H9 (cell line): Measurements from ENCODE around the gene MBOAT2. TPM values are rescaled to one million over a fixed set of nuclear protein-coding genes. Genes with fewer than 3 reads are reported as not detected.

ENCODE experiments used
- DNase-seq: peaks from one replicate; pipeline ENCODE4 v3.0.0-alpha.2; 2017
- H2AFZ ChIP-seq: one replicate; pipeline ENCODE4 v1.6.1; 2013; ENCODE audit warnings: mild to moderate bottlenecking, low read length, control low read depth, moderate library complexity
- H2AK5ac ChIP-seq: 2 replicates; pipeline ENCODE4 v1.6.1; 2013; ENCODE audit warnings: low read length, control low read depth, mixed read lengths; ENCODE audit not compliant: insufficient read length
- H2BK120ac ChIP-seq: one replicate; pipeline ENCODE4 v1.6.1; 2013; ENCODE audit warnings: low read depth, mild to moderate bottlenecking, low read length, control low read depth, inconsistent platforms; ENCODE audit not compliant: poor library complexity, severe bottlenecking
- H2BK12ac ChIP-seq: 2 replicates; pipeline ENCODE4 v1.6.1; 2013; ENCODE audit warnings: low read length, control low read depth, mixed read lengths, low read depth; ENCODE audit not compliant: insufficient read length
- H2BK15ac ChIP-seq: 2 replicates; pipeline ENCODE4 v1.6.1; 2013; ENCODE audit warnings: low read depth, low read length, control low read depth
- H2BK20ac ChIP-seq: one replicate; pipeline ENCODE4 v1.6.1; 2013; ENCODE audit warnings: low read depth, mild to moderate bottlenecking, low read length, control low read depth, inconsistent platforms; ENCODE audit not compliant: poor library complexity, severe bottlenecking
- H2BK5ac ChIP-seq: 2 replicates; pipeline ENCODE4 v1.6.1; 2013; ENCODE audit warnings: low read length, control low read depth, mixed read lengths; ENCODE audit not compliant: insufficient read length
- H3K14ac ChIP-seq: 2 replicates; pipeline ENCODE4 v1.6.1; 2013; ENCODE audit warnings: low read length, control low read depth; ENCODE audit not compliant: insufficient read depth
- H3K18ac ChIP-seq: 2 replicates; pipeline ENCODE4 v1.6.1; 2013; ENCODE audit warnings: low read depth, mild to moderate bottlenecking, mixed read lengths, low read length, control low read depth; ENCODE audit not compliant: insufficient read length
- H3K23ac ChIP-seq: 2 replicates; pipeline ENCODE4 v1.6.1; 2013; ENCODE audit warnings: low read length, control low read depth, mixed read lengths, low read depth; ENCODE audit not compliant: insufficient read length
- H3K23me2 ChIP-seq: 2 replicates; pipeline ENCODE4 v1.6.1; 2013; ENCODE audit warnings: low read depth, mild to moderate bottlenecking, mixed read lengths, low read length, control low read depth; ENCODE audit not compliant: insufficient read length, poor library complexity, severe bottlenecking
- H3K27ac ChIP-seq: 2 replicates; pipeline ENCODE4 v1.5.1; 2013; ENCODE audit warnings: low read length, control low read depth, mixed read lengths, low read depth; ENCODE audit not compliant: insufficient read length
- H3K27me3 ChIP-seq: 2 replicates; pipeline ENCODE4 v1.6.1; 2013; ENCODE audit warnings: low read length, control low read depth, inconsistent platforms; ENCODE audit not compliant: insufficient read depth
- H3K4ac ChIP-seq: 2 replicates; pipeline ENCODE4 v1.6.1; 2013; ENCODE audit warnings: low read depth, mild to moderate bottlenecking, control low read depth, inconsistent platforms, low read length, moderate library complexity
- H3K4me1 ChIP-seq: 2 replicates; pipeline ENCODE4 v1.6.1; 2013; ENCODE audit warnings: low read length, control low read depth, inconsistent platforms; ENCODE audit not compliant: insufficient read depth
- H3K4me2 ChIP-seq: 2 replicates; pipeline ENCODE4 v1.6.1; 2013; ENCODE audit warnings: low read length, control low read depth, mixed read lengths; ENCODE audit not compliant: insufficient read length, insufficient read depth
- H3K56ac ChIP-seq: 2 replicates; pipeline ENCODE4 v1.6.1; 2013; ENCODE audit warnings: low read depth, mild to moderate bottlenecking, mixed read lengths, low read length, control low read depth; ENCODE audit not compliant: insufficient read length
- H3K79me1 ChIP-seq: 2 replicates; pipeline ENCODE4 v1.6.1; 2013; ENCODE audit warnings: low read depth, mild to moderate bottlenecking, moderate library complexity, low read length, control low read depth, inconsistent platforms; ENCODE audit not compliant: insufficient read depth, poor library complexity, severe bottlenecking
- H3K79me2 ChIP-seq: 2 replicates; pipeline ENCODE4 v1.6.1; 2013; ENCODE audit warnings: low read length, control low read depth, inconsistent platforms; ENCODE audit not compliant: insufficient read depth
- H3K9ac ChIP-seq: 2 replicates; pipeline ENCODE4 v1.6.1; 2013; ENCODE audit warnings: low read length, control low read depth, mixed read lengths; ENCODE audit not compliant: insufficient read length; ENCODE audit errors: extremely low read depth
- H3K9me3 ChIP-seq: one replicate; pipeline ENCODE4 v1.6.1; 2013; ENCODE audit warnings: low read depth, low read length, inconsistent platforms; ENCODE audit not compliant: control insufficient read depth
- H3T11ph ChIP-seq: one replicate; pipeline ENCODE4 v1.6.1; 2013; ENCODE audit warnings: mild to moderate bottlenecking, low read length, control low read depth, inconsistent platforms
- H4K20me1 ChIP-seq: one replicate; pipeline ENCODE4 v1.6.1; 2013; ENCODE audit not compliant: control insufficient read depth, insufficient read length, insufficient read depth
- H4K5ac ChIP-seq: 2 replicates; pipeline ENCODE4 v1.6.1; 2013; ENCODE audit warnings: low read depth, mild to moderate bottlenecking, mixed read lengths, low read length, control low read depth; ENCODE audit not compliant: insufficient read length
- H4K8ac ChIP-seq: replicated peaks from 2 replicates; pipeline ENCODE4 v1.6.1; 2013; ENCODE audit warnings: low read length, control low read depth, mixed read lengths, low read depth; ENCODE audit not compliant: insufficient read length
- H4K91ac ChIP-seq: 2 replicates; pipeline ENCODE4 v1.6.1; 2013; ENCODE audit warnings: low read depth, mild to moderate bottlenecking, moderate library complexity, mixed read lengths, low read length, control low read depth; ENCODE audit not compliant: insufficient read length
- H3K27ac Mint-ChIP-seq, 3 experiments: 2 replicates in 2 of 3; 3 replicates in 1 of 3; pipeline ENCODE4 v1.8.0; 2020 to 2021; ENCODE audit warnings: mixed read lengths in 3 of 3, mild to moderate bottlenecking in 1 of 3, moderate library complexity in 1 of 3
- H3K27me3 Mint-ChIP-seq: 2 replicates; pipeline ENCODE4 v1.8.0; 2021; ENCODE audit warnings: low read depth, mild to moderate bottlenecking, moderate library complexity, mixed read lengths
- H3K36me3 Mint-ChIP-seq, 3 experiments: 2 replicates in 2 of 3; 3 replicates in 1 of 3; pipeline ENCODE4 v1.8.0; 2020 to 2021; ENCODE audit warnings: low read depth in 3 of 3, mixed read lengths in 3 of 3; ENCODE audit not compliant: insufficient read depth in 1 of 3
- H3K4me1 Mint-ChIP-seq, 2 experiments: 2 replicates each; pipeline ENCODE4 v1.8.0; 2020; ENCODE audit warnings: mixed read lengths in 2 of 2
- H3K4me3 Mint-ChIP-seq, 2 experiments: 2 replicates in 1 of 2; 3 replicates in 1 of 2; pipeline ENCODE4 v1.8.0; 2020 to 2021; ENCODE audit warnings: mild to moderate bottlenecking in 2 of 2, mixed read lengths in 2 of 2, moderate library complexity in 1 of 2
- H3K9me3 Mint-ChIP-seq, 2 experiments: 2 replicates in 1 of 2; 3 replicates in 1 of 2; pipeline ENCODE4 v1.8.0; 2020; ENCODE audit warnings: mild to moderate bottlenecking in 2 of 2, mixed read lengths in 2 of 2, moderate library complexity in 1 of 2
- WGBS: extraction: QIAGEN DNeasy Blood & Tissue Kit; methylation state at CpG from one replicate; pipeline ENCODE4 v1.1.7; 2013; ENCODE audit warnings: missing lambda C conversion rate, low lambda C conversion rate, mixed read lengths; ENCODE audit not compliant: insufficient read length; ENCODE audit errors: extremely low coverage; 5-methylcytosine and 5-hydroxymethylcytosine counted together
- total RNA-seq: library from RNA; stranded (reverse); gene quantifications from 2 replicates; pipeline ENCODE4 v1.2.1, GENCODE V29; 2021
- TF ChIP-seq, protein P1 (sequence below): fragments of 200-600 bp; sonication (generic); conservative IDR thresholded peaks from 3 replicates; pipeline ENCODE4 v1.8.0; 2021; ENCODE audit warnings: antibody characterized with exemption, mild to moderate bottlenecking

The MBOAT2 gene
- total RNA-seq, 1 experiment from 2014 or later, result 20.2 TPM

DNA sequence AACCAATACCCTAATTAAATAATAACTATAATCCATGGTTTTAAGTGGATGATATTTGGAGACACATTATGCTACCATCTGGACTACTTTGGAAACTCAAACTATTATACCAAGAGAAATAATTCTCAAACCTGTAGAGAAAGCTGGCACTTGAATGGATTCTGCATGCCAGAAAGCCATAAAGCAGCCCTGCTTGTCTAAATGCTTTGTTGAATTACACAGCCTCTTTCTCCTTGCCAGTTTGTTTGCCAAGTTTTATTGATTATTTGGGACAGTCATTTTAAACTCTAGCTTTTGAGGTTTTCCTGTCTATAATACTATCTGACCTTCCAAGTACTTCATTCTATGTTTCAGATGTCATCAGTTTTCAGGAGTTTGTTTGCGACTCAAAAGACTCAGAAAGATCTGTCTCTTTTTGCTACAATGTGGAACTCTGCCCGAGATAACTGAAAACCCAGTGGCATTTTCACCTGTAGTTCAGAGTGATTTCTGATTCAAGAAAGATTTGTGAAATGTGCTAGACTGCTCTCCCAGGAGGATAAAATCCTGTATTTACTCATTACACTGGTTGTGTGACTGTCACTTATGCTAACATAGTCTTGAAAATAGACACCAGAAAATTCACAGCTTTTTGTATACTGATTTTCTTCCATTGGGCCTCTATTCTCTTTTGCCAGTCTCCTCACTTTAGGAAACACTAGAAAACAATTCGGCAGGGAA, 29.2 kb upstream of the MBOAT2 start:
- H2AFZ ChIP-seq, result no peak overlapping the region
- no peaks in the 10 kb centered on the region for H4K20me1 ChIP-seq
- H3K27me3 ChIP-seq, result no peaks in the 10 kb centered on the region
- H3K56ac ChIP-seq, result no peak overlapping the region
- WGBS, result no CpG with 5 or more reads among the region's 3 CpGs
- TF ChIP-seq, protein P1, sequence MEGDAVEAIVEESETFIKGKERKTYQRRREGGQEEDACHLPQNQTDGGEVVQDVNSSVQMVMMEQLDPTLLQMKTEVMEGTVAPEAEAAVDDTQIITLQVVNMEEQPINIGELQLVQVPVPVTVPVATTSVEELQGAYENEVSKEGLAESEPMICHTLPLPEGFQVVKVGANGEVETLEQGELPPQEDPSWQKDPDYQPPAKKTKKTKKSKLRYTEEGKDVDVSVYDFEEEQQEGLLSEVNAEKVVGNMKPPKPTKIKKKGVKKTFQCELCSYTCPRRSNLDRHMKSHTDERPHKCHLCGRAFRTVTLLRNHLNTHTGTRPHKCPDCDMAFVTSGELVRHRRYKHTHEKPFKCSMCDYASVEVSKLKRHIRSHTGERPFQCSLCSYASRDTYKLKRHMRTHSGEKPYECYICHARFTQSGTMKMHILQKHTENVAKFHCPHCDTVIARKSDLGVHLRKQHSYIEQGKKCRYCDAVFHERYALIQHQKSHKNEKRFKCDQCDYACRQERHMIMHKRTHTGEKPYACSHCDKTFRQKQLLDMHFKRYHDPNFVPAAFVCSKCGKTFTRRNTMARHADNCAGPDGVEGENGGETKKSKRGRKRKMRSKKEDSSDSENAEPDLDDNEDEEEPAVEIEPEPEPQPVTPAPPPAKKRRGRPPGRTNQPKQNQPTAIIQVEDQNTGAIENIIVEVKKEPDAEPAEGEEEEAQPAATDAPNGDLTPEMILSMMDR, result no peak
- no peak overlapping the region for H2AK5ac ChIP-seq
- H3K79me2 ChIP-seq, result no peaks in the 10 kb centered on the region
- H3K79me1 ChIP-seq, result no peaks in the 10 kb centered on the region
- no peak overlapping the region for H4K5ac ChIP-seq
- H3K9ac ChIP-seq, result no peak overlapping the region
- peaks cover 11 to 13% of the 10 kb centered on the region in 2 experiments for H3K9me3 Mint-ChIP-seq
- H2BK120ac ChIP-seq, result no peak overlapping the region
- H2BK15ac ChIP-seq, result no peak overlapping the region
- H3K4me3 Mint-ChIP-seq, result no peak overlapping the region
- H3T11ph ChIP-seq, result no peak overlapping the region
- no peak overlapping the region for H3K27ac Mint-ChIP-seq
- H3K36me3 Mint-ChIP-seq, result peaks cover 3 to 9% (median 7%) of the 10 kb centered on the region in 3 experiments; a peak in 6 of 7 replicates
- no peak overlapping the region for H2BK12ac ChIP-seq
- H3K18ac ChIP-seq, result no peak overlapping the region
- no peak overlapping the region for H3K14ac ChIP-seq
- no peak overlapping the region for H3K4ac ChIP-seq
- no peak overlapping the region for H3K27ac ChIP-seq
- H2BK5ac ChIP-seq, result no peak overlapping the region
- H4K8ac ChIP-seq, result no peak overlapping the region
- H2BK20ac ChIP-seq, result no peak overlapping the region
- H3K23ac ChIP-seq, result no peak overlapping the region
- H3K4me1 Mint-ChIP-seq, result peaks cover 14 to 15% of the 10 kb centered on the region in 2 experiments
- H4K91ac ChIP-seq, result no peak overlapping the region
- DNase-seq, result no peak
- peaks cover 2% of the 10 kb centered on the region for H3K9me3 ChIP-seq
- peaks cover 5% of the 10 kb centered on the region; the same call in 1 of the 2 replicates for H3K4me1 ChIP-seq
- no peak overlapping the region for H3K4me2 ChIP-seq
- no peaks in the 10 kb centered on the region; the same call in 1 of the 2 replicates for H3K27me3 Mint-ChIP-seq
- no peaks in the 10 kb centered on the region for H3K23me2 ChIP-seq
